HG03159 (cell line): ENCODE results near the gene NDUFAB1.
"Not testable (repeated sequence)": the region's sequence is repeated elsewhere in the genome, so short reads cannot be mapped to it uniquely, and the experiment has no call there.

ENCODE experiments used
- ATAC-seq: cut with Tn5 transposase; IDR thresholded peaks from one replicate; pipeline ENCODE4 v1.9.1; 2021; ENCODE audit warnings: mild to moderate bottlenecking, moderate library complexity; ENCODE audit not compliant: unreplicated experiment

The NDUFAB1 gene

GRCh38 chr16:23556881-23557778 is 39.0 kb downstream of the NDUFAB1 start, which contains the start of the genes EARS2 and UBFD1:
EARS2 (minus strand) TSS chr16:23557350; CDS start chr16:23557343, 7 bp downstream.
UBFD1 (plus strand) TSS chr16:23557727; CDS start chr16:23557743, 16 bp downstream.
- peak; percentile 91 for ATAC-seq

DNA sequence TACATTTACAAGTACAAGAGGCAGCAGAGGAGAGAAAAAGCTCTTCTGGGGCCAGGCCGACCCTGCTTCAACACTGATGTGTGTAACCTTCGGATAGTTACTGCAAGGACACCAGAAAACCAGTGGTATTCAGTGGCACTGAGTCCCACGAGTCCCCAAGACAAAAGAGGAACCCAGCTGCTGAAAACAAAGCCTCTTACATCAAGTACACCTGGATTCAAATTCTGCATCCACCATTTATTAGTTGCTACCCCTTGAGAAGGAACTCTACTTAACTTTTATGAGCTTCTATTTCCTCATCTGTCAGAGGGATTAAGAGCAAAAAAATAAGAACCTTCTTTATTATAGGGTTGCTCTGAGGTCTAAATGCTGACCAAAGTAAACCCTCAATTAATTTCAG is 41.6 kb downstream of the NDUFAB1 start:
- no peak for ATAC-seq

DNA sequence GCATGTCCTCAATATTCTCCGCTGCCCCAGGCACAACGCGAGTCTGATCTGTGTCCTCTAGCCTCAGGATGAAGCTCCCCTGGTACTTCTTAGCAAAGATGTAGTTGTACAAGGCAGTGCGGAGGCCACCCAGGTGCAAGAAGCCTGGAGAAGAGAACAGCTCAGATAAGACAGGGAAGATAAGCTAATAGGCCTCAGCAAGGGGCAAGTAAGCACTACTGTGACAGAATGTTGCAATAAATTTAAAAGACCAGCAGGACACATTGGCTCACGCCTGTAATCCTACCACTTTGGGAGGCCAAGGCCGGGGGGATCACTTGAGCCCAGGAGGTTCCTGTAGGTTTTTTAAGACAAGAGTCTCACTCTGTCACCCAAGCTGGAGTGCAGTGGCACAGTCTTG is 44.0 kb downstream of the NDUFAB1 start:
- ATAC-seq: no peak

GRCh38 chr16:23549938-23550337 is 46.2 kb downstream of the NDUFAB1 start:
- ATAC-seq: no peak

GRCh38 chr16:23544436-23544835 is 51.7 kb downstream of the NDUFAB1 start:
- no peak for ATAC-seq

- ATAC-seq: not testable (repeated sequence)
Measured at GRCh38 chr16:23540817-23541178, 55.3 kb downstream of the NDUFAB1 start.

GRCh38 chr16:23539984-23540816 is 55.9 kb downstream of the NDUFAB1 start:
- no peak for ATAC-seq

- ATAC-seq: no peak
Measured at GRCh38 chr16:23538919-23539278, 57.2 kb downstream of the NDUFAB1 start.

- ATAC-seq: no peak
Measured at GRCh38 chr16:23537390-23537789, 58.7 kb downstream of the NDUFAB1 start.

- ATAC-seq: no peak
Measured at GRCh38 chr16:23535901-23536300, 60.2 kb downstream of the NDUFAB1 start.

GRCh38 chr16:23534868-23535860 is 61.0 kb downstream of the NDUFAB1 start:
- ATAC-seq: no peak

DNA sequence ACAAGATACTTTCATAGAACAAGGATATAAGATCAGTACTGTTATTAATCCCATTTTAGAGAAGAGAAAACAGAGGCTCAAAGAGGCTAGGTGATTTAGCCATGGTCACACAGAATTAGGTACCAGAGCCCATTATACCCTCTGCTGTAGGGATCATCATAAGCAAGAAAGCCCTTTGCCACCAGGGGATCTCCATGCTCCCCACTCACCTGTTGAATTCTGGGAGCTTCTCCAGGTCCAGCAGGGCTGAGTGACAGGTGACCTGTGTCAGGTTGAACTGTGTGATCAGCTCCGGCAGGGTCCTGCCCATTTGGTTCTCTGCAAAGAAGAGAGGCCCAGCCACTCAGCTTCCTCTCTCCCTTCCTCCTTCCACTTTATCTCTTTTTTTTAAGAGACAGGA is 63.7 kb downstream of the NDUFAB1 start:
- ATAC-seq: no peak
